ENCODE data around the gene PIP5KL1. TPM values are rescaled to one million over a fixed set of nuclear protein-coding genes. Genes with fewer than 3 reads are reported as not detected.

The PIP5KL1 gene
- total RNA-seq, 1 experiment from 2014 or later: 7.8 TPM

DNA sequence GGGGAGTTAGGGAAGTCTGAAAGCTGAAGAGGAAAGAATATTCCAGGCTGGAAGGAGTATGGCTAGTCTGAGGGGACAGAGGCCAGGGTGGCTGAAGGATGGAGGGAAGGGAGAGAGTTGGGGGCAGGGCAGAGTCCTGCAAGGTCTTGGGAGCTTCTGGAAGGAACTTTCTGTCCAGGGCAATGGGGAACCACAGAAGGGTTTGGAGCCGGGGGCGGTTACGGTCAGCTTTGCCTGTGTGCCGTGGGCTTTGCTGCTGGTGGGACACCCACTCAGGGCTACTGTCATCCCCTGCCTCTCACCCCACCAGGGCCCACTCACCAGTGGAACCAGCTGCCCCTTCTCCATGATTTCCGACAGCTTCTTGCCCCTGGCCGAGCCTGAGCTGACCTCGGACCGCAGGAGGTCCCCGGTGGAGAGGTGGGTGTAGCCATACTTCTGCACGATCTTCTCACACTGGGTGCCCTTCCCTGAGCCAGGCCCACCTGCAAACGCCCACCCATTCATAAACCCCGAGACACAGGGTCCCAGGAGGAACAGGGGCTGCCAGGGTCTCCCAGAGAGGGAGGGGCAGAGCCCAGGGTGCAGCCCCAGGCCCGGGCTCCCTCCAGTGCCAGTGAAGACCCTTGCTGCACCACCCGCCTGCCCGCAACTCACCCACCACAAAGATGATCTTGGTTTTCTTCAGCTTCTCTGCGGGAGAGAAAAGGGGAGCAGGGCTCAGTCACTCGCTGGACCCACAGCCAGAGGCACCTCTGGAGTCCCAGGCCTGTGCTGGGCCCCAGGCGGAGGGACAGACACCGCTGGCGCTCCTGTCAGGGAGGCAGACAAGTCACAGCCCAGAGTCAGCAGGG lies 58.0 kb downstream of the PIP5KL1 start:
- CTCF ChIA-PET: no interaction called here
- in situ Hi-C loops (cut with HindIII; ENCODE audit: low pct_unique_long_range_greater_than_20kb, low sequenced_read_pairs) (no loop called here), intact Hi-C loops (cut with micrococcal nuclease; ENCODE audit: unreplicated experiment) (loop anchor here (10.0 kb wide), 1 partner anchor 68 kb away; the partner anchor contains the start of gene FPGS)

DNA sequence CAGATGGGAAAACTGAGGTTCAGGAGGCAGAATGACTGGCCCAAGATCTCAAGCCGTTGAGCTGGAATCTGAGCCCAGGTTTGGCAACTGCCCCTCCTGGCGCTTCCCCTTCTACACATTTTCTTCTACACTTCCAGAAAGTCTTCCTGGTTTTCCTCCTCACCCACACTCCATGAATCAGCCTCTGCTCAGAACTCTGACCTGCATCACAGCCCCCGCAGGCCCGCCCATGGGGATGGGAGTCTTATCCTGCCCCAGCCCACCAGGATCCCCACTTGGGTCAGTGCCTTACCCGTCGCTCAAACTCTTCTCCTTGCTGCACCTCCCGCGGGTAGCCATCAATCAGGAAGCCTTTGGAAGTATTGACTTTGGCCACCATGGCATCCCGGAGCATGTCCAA lies 59.0 kb downstream of the PIP5KL1 start:
- no peak overlapping the region for H3K4me3 ChIP-seq (ENCODE audit: low read depth in 2 of 2, low read length in 2 of 2)
- ChIA-PET POLR2A (no interaction called here), CTCF (no interaction called here)
- ATAC-seq (no peak), DNase-seq (ENCODE audit: low read depth, low spot score) (no peak)
- H3K27me3 ChIP-seq (ENCODE audit: control insufficient read depth, insufficient read depth, low read length): no peaks in the 10 kb centered on the region
- TF ChIP-seq, protein P1, sequence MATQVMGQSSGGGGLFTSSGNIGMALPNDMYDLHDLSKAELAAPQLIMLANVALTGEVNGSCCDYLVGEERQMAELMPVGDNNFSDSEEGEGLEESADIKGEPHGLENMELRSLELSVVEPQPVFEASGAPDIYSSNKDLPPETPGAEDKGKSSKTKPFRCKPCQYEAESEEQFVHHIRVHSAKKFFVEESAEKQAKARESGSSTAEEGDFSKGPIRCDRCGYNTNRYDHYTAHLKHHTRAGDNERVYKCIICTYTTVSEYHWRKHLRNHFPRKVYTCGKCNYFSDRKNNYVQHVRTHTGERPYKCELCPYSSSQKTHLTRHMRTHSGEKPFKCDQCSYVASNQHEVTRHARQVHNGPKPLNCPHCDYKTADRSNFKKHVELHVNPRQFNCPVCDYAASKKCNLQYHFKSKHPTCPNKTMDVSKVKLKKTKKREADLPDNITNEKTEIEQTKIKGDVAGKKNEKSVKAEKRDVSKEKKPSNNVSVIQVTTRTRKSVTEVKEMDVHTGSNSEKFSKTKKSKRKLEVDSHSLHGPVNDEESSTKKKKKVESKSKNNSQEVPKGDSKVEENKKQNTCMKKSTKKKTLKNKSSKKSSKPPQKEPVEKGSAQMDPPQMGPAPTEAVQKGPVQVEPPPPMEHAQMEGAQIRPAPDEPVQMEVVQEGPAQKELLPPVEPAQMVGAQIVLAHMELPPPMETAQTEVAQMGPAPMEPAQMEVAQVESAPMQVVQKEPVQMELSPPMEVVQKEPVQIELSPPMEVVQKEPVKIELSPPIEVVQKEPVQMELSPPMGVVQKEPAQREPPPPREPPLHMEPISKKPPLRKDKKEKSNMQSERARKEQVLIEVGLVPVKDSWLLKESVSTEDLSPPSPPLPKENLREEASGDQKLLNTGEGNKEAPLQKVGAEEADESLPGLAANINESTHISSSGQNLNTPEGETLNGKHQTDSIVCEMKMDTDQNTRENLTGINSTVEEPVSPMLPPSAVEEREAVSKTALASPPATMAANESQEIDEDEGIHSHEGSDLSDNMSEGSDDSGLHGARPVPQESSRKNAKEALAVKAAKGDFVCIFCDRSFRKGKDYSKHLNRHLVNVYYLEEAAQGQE (IDR thresholded peaks at IDR 0.05; ENCODE audit: insufficient read depth in 1 of 2, low read depth in 2 of 2, low read length in 1 of 2): no peak
- no peak for TF ChIP-seq TCF7L2 (IDR thresholded peaks at IDR 0.05; ENCODE audit: low read depth, low read length)
- TF ChIP-seq POLR2AphosphoS5 (IDR thresholded peaks at IDR 0.05; ENCODE audit: low read depth, low read length): no peak
- TF ChIP-seq SIN3A (IDR thresholded peaks at IDR 0.05; ENCODE audit: borderline replicate concordance, insufficient read depth, low read depth, low read length): no peak
- TF ChIP-seq, protein P2, sequence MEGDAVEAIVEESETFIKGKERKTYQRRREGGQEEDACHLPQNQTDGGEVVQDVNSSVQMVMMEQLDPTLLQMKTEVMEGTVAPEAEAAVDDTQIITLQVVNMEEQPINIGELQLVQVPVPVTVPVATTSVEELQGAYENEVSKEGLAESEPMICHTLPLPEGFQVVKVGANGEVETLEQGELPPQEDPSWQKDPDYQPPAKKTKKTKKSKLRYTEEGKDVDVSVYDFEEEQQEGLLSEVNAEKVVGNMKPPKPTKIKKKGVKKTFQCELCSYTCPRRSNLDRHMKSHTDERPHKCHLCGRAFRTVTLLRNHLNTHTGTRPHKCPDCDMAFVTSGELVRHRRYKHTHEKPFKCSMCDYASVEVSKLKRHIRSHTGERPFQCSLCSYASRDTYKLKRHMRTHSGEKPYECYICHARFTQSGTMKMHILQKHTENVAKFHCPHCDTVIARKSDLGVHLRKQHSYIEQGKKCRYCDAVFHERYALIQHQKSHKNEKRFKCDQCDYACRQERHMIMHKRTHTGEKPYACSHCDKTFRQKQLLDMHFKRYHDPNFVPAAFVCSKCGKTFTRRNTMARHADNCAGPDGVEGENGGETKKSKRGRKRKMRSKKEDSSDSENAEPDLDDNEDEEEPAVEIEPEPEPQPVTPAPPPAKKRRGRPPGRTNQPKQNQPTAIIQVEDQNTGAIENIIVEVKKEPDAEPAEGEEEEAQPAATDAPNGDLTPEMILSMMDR (IDR thresholded peaks at IDR 0.05): no peak
- peaks cover 18% of the 10 kb centered on the region; the same call in 1 of the 2 replicates for H3K4me1 ChIP-seq (ENCODE audit: control insufficient read depth, insufficient read depth, low read length)
- no peaks in the 10 kb centered on the region for H3K36me3 ChIP-seq (ENCODE audit: control insufficient read depth, insufficient read depth, low read length)
- in situ Hi-C loops (cut with HindIII; ENCODE audit: low pct_unique_long_range_greater_than_20kb, low sequenced_read_pairs) (no loop called here), intact Hi-C loops (cut with micrococcal nuclease; ENCODE audit: unreplicated experiment) (loop anchor here (10.0 kb wide), 1 partner anchor 67 kb away; the partner anchor contains the start of gene FPGS)
- H3K27ac ChIP-seq (ENCODE audit: low read length): no peak overlapping the region
- BruUV-seq (replicated peaks): no TSS peak
- H3K9me3 ChIP-seq (ENCODE audit: control insufficient read depth, insufficient read depth, low read depth, low read length): no peaks in the 10 kb centered on the region

More for the DNA sequence above, 58.0 kb downstream of the PIP5KL1 start:
- DNase-seq (ENCODE audit: low read depth, low spot score) (no peak), ATAC-seq (no peak)
- Histone ChIP-seq H3K27me3 (ENCODE audit: control insufficient read depth, insufficient read depth, low read length) (no peaks in the 10 kb centered on the region), H3K36me3 (ENCODE audit: control insufficient read depth, insufficient read depth, low read length) (no peaks in the 10 kb centered on the region), H3K27ac (ENCODE audit: low read length) (no peak overlapping the region), H3K4me1 (ENCODE audit: control insufficient read depth, insufficient read depth, low read length) (peaks cover 22% of the 10 kb centered on the region; the same call in 1 of the 2 replicates), H3K4me3 (ENCODE audit: low read depth in 2 of 2, low read length in 2 of 2) (no peak overlapping the region), H3K9me3 (ENCODE audit: control insufficient read depth, insufficient read depth, low read depth, low read length) (no peaks in the 10 kb centered on the region)
- TF ChIP-seq, protein P2 (IDR thresholded peaks at IDR 0.05): no peak
- TF ChIP-seq POLR2AphosphoS5 (IDR thresholded peaks at IDR 0.05; ENCODE audit: low read depth, low read length) (no peak), TCF7L2 (IDR thresholded peaks at IDR 0.05; ENCODE audit: low read depth, low read length) (no peak), SIN3A (IDR thresholded peaks at IDR 0.05; ENCODE audit: borderline replicate concordance, insufficient read depth, low read depth, low read length) (no peak)
- TF ChIP-seq, protein P1 (IDR thresholded peaks at IDR 0.05; ENCODE audit: insufficient read depth in 1 of 2, low read depth in 2 of 2, low read length in 1 of 2): no peak
- POLR2A ChIA-PET: no interaction called here
- no TSS peak for BruUV-seq (replicated peaks)

Measured in Panc1 (cell line).